GM19438 (cell line): Measurements from ENCODE around the gene DYNLRB1.
A peak's percentile ranks its signal among the peaks of the same experiment; 100 is the strongest.
"Not testable (repeated sequence)": the region's sequence is repeated elsewhere in the genome, so short reads cannot be mapped to it uniquely, and the experiment has no call there.

Experiments
- ATAC-seq: cut with Tn5 transposase; IDR thresholded peaks from one replicate; pipeline ENCODE4 v1.9.1; 2021; ENCODE audit warnings: low read depth; ENCODE audit not compliant: unreplicated experiment

Gene DYNLRB1

DNA sequence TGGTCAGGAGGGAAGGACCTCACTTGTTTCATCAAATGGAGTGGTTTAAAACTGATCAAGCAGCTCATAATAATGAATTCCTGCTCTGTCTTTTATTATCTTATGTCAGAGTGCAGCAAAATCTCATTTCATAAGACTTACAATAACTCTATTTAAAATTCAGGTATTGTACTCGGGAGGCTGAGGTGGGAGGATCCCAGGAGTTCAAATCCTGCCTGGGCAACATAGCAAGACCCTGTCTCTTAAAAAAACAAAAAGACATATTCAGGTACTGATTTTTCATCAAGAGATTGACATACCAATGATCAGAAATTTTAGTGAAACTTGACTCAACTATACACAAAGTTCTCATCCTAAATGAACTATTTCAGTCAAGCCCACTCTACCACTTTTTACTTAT, 5.6 kb upstream of the DYNLRB1 start:
- ATAC-seq = no peak

DNA sequence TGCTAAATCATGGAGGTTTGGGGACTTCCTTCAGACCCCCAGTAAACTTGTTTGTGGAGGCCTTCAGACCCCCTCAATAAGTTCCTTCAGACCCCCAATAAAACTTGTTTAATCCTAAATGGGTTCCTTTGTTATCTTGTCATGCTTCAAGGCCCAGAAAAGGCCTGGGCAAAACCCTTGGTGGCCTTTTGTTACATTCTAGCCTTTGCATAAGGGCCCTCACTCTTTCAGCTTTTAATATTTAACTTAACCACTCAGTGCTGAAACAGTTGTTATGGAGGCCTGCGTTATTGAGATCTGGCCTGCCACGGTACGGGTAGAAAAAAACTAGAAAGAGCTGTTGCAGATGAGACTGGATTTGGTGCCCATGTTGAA, 4.3 kb upstream of the DYNLRB1 start:
- no peak for ATAC-seq

DNA sequence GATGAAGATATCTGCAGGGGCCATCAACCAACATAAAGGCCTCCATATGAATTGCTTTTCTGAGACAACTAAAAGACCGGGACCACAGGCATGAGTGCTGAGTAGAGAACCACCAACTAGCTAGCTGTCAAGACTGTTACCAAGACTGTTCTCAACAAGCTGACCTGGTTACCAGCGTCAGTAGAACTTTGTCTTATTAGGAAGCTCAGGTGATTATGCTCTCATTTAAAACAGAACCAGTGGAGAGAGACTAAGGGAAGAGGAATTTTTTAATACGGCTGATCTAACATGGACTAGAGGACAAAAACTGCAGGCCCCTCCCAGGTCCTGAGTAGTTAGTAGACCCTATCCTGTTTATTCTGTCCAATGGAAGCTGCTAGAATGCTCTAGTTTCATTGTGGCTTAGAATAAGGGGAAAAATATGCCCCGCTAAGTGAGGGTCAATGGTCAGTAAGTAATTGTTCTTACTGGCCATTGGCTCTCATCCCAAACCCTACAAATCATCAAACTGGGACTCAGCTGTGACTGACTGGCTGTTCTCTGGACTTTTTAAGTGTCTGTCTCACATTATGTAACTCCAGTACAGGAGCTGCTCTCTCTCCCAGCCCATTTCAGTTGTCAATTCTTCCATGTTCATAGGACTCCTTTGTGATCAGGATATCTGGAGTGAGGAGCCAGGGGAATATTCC, 3.8 kb upstream of the DYNLRB1 start:
- no peak for ATAC-seq

DNA sequence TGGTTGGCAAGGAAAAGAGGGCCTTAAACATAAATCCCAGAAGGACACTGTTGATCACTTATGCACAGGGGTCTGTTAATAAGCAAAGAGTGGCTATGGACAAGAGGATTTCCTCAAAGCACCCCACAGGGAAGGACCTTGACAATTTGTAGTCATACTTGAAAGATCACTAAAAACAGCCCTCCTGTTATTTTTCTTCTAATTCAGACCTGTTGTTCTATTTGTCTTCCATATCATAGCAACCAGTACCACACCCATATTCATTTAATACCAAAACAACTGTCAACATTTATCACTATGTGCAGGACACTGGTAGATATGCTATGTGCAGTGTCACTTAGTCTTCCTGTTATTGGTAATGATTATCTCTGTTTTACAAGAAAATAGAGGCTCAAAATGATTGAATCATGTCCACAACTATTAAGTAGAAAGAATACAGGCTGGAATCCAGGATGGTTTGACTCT, 3.2 kb upstream of the DYNLRB1 start:
- ATAC-seq = no peak

DNA sequence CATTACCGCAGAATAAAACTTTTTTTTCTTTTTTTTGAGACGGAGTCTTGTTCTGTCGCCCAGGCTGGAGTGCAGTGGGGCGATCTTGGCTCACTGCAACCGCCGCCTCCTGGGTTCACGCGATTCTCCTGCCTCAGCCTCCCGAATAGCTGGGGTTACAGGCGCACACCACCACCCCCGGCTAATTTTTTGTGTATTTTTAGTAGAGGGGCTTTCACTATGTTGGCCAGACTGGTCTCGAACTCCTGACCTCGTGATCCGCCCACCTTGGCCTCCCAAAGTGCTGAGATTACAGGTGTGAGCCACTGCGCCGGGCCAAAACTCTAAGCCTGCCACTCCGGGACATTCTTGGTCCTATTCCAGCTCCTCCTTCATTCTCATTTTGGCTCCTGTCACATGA, 2.2 kb upstream of the DYNLRB1 start:
- not testable (repeated sequence) for ATAC-seq

DNA sequence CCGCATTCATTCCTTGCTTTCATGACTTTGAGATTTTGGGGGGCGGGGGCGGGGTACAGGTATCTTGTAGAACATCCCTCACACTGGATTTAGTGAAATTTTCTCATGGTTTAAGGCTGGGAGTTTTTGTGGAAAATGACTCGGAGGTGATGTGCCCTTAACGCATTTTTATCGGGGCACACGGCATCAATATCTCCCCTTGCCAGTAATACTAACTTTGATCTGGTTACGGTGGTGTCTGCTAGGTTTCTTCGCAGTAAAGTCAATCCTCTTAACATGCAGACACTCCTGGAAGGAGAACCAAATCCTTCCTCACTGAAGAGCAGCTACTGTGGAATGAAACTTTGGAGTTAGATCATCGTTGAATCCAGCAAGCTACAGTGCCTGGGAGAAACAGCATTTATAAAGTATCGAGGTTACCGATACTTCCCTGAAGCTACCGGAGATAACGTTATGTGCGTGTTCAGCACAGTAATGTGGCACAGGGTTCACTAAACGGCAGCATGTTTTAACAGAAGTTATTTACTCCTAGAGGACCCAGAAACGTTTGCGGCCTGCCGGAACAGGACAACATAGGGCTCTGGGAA, 1.2 kb upstream of the DYNLRB1 start:
- ATAC-seq = no peak

DNA sequence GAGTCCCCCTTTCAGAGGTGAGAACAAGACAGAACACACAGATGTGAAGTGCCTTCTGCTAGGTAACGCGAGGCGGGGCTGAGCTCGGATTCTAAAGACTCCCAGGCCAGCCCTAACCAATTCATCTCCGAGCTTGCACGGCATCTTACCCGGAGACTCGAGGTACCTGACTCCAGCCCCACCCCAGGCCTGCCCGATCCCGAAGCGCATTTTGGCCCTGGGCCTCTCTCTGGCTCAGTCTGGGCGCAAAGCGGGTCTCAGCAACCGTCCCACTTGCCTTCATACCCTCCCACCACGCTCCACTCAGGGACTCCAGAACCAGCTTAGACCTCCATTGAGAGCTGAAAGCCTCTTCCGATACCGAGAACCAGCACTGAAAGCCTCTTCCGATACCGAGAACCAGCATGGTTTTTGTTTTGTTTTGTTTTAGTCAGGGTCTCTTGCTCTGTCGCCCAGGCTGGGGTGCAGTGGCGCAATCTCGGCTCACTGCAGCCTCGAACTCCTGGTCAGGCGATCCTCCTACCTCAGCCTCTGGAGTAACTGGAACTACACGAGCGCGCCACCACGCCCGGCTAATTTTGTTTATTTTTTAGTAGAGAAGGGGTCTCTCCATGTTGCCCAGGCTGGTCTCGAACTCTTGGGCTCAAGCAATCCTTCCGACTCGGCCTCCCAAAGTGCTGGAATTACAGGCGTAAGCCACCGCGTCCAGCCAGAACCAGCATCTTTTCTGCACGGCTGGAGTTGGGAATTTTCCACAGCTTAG, 557 bp upstream of the DYNLRB1 start:
- peak; percentile 60 for ATAC-seq

DNA sequence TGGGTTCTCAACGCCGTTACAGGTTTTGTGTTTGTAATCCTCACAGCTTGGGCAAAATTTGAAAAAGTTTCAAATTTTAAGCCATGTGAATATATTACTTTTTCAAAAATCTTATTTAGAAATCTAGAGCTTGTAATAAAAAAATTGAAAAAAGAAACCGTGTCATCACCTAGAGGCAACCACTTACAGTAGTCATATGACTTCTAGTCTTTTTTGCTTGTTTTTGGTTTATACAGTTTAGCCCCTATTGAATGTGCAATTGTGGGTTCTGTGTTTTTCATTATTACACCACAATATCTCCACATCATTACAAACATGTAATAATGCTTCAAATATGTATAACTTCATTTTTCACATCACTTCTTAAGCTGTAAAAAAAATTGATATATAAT, 888 bp downstream of the DYNLRB1 start:
- no peak for ATAC-seq

DNA sequence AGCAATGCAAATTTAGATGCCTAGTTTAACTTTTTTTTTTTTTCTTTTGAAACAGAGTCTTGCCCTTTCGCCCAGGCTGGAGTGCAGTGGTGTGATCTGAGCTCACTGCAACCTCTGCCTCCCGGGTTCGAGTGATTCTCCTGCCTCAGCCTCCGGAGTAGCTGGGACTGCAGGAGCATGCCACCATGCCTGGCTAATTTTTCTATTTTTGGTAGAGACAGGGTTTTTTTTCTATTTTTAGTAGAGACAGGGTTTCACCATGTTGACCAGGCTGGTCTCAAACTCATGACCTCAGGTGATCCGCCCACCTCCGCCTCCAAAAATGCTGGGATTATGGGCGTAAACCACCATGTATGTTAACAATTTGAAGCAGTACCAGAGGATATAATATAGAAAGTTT, 2.6 kb downstream of the DYNLRB1 start:
- not testable (repeated sequence) for ATAC-seq

DNA sequence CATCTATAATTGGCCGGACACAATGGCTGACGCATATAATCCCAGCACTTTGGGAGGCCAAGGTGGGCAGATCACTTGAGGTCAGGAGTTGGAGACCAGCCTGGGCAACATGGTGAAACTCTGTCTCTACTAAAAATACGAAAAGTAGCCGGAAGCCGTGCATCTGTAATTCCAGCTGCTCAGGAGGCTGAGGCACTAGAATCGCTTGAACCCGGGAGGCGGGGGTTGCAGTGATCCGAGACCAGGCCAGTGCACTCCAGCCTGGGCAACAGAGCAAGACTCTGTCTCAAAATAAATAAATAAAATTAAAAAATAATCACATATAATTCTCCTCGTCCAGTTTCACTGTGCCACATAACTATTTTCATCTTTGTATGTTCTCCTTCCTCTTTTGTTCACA, 3.6 kb downstream of the DYNLRB1 start:
- not testable (repeated sequence) for ATAC-seq

DNA sequence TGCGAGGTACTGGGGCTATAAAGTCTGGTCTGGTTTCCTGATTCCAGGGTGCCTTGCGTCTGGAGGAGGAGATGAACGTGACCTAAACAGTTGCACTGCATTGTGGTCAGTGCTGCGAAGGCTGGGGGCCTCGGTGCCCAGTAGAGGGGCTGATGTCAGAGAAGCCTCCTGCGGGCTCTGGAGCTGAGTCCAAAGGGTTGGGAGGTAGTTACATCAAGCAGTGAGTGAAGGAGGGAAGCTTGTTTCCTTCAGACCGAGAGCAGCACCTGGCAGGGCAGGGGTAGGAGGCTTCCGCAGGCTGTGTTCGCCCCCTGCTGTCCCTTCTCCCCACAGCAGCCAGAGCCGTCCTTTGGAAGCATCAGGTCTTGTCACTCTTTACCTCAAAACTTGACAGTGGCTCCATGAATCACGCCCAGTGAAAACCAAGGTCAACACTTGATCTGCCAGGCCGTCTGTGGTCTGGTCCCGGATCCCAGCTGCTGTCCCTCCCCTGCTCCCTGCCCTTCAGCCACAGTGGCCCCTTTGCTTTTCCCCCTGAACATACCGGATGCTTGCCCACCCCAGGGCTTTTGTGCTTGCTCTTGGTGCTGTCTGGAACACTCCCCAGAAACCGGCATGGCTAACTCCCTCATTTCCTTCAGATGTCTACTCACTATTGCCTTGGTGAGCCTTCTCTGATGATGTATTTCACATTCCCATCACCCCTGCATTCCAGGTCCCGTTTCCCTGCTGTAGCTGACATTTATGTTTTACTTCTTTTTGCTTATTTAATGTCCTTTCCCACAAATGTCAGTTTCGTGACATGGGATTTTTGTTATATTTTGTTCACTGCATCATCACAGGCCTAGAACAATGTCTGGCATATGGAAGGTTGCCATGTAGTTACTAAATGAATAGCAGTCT, 7.0 kb downstream of the DYNLRB1 start:
- ATAC-seq = no peak

DNA sequence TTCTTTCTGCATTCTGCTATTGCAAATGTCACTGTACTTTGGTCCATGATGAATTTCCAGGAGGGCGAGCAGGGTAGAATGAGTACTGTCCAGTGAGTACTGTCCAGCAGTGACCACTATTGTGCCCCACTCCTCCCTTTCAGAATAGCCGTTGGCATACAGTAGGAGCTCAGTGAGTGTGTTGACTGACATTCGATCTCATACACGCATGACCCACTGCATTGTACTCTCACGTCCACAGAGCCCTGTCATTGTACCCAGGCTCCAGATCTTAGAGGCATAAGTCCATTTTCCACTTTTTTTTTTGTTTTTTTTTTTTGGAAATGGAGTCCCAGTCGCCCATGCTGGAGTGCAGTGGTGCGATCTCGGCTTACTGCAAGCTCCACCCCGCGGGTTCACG, 8.2 kb downstream of the DYNLRB1 start:
- no peak for ATAC-seq

DNA sequence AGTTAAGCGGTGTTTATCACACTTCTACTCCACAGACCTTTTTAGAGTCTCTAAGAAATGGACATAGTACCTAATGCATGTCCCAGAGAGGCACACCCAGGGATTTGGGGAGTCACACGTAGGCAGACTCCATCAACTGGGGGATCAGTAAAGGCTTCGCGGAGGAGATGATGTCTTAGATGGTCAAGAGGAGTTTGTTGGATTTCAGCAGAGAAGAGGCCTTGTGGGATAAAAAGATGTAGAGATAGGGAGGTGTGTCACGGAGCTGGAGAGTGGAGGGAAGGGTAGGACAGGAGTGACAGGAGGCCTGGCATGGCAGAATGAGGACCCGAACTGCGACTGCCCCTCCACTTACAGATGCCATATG, 9.1 kb downstream of the DYNLRB1 start:
- ATAC-seq = no peak

DNA sequence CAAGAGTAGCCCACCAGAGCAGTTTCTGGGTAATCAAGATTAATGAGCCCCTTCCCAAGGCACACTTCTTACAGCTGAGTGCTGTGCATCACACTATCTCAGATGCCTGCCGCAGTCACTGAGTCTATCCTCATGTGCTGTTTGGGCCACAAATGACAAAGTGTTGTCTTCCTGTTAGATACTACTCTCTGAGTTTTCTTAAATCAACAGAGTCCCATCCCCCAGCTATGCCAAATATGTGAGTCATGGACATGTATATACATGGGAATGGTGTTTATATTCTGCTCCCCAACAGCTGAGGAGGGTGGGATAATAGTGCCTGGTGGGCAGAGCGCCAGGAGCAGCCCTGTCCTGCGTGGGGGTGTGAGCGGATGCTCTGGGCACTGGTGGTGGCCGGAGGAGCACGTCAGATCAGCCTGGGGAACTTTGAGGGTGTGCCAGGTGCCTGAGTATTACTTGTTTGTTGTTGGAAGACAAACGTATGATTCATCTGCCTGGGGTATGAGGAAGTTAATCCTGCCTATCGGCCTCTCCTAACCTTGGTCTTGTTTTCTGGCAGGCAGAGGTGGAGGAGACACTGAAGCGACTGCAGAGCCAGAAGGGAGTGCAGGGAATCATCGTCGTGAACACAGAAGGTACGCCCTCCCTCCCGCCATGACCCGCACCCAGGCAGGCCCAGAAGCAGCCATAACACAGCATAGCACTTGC, 9.6 kb downstream of the DYNLRB1 start:
- ATAC-seq = no peak

DNA sequence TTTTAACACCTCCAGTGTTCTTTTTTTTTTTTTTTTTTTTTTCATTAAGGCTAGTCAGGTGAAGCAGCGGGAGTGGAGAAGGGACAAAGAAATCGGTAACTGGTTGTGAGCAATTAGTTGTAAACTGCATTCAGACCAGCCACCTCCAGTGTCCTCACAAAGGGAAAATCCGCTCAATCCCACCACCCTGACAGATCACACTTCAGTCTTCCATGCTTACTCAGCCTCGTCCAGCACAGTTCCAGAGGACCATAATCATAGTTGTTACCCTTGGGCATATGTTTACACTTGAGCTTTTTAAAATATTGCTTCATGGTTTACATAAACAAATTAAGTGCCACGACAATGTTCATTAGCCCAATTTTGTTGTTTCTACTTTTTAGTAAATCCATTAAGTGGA, 10.2 kb downstream of the DYNLRB1 start:
- no peak for ATAC-seq

DNA sequence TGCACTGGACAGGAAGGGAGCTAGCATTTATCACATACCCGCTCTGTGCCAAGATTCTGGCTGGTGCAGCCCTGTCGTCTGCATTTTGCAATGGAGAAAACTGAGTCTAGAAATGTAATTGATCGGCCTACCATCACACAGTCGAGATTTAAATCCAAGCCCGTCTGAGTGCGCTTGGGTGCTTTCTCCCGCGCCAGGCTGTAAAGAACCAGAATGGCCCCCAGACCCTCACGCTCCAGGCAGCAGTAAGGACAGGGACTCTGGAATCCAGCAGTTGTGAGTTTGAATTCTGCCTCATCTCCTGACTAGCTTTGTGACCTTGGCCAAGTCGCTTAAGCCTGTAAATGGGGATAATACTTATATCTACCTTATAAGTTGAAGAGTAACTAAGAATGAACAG, 10.8 kb downstream of the DYNLRB1 start:
- ATAC-seq = no peak

DNA sequence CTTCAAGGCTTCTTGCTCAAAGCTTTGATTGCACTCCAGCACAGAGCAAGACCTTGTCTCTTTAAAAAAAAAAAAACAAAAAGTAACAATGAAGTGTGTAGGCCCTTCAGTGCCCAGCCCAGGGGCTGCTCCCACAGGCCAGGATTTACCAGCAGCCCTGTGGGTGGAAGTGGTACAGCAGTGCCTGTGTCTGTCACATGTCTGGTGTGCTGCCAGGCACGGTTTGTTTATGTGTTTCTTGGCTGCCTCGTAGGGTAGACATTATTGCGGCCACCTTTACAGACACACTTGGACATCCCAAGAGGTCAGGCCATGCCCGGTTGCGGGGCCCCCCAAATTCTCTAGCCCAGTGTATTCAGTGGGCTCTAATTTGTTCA, 12.7 kb downstream of the DYNLRB1 start:
- no peak for ATAC-seq

DNA sequence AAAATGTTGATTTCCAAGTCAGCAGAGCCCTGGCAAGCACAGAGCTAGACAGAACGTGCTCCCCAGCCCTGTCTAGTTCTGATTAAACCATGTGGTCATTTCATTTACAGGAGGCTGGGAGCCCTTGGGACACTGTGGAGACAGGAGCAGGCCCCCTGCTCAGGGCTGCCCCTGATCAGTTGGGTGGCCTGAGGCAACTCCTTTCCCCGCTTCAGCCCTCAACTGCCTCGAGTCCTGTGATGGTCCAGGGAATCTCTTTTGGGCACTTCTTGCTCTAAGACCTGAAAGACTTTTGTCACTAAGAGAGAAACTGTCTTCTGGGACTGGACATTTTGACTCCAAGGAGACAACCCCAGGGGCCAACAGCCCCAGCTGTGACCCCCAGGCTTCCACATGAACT, 13.5 kb downstream of the DYNLRB1 start:
- ATAC-seq = no peak

DNA sequence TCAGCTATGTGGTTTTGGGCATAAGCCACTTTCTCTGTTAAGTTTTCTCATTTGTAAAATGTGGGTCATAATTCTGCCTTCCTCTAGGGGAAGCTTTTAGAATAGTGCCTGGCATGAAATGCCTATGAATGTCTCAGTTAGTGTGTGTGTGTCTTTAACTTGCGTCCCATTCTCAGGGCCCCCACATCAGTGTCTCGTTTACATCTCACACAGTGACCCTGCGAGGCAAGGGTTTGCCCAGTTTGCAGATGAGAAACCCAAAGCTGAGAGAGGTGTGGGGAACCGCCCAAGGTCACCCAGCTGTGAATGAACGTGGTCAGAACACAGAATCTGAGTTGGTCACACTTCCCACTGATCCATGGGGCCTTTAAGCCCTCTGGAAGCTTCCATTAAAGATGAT, 14.1 kb downstream of the DYNLRB1 start:
- no peak for ATAC-seq

DNA sequence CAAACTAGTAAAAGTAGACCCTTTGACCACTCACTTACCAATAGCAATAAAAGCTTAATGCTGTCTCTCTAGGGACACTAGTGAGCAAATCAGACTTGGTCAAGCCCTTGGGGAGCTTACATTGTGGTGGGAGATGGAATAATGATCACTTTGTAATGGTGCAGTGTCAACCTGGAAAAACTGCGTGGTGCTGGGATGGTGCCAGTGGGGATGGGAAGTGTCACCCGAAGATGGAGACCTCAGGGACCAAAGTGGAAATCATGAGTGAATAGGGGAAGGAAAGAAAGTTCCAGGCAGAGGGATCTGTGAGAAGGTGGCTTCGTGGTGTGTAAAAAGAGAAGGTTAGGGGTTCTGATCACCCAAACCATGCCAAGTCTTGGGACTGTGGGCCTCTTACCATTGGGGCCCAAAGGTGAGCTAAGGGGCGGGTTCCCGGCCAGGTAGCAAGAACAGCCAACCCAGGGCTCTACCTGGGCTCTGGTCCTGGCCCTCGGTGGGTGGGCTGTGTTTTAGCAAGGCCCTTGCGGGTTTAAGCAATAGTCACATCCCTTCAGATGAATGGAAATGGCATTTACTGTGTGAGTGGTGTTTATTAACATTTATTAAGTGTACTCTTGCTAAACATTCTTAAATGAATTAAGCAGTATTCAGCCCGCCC, 15.5 kb downstream of the DYNLRB1 start:
- no peak for ATAC-seq
